Adrenal gland (tissue), 5 donors: ENCODE measurements around the gene USPL1.

ENCODE experiments used
- POLR2A ChIP-seq, 2 donors: fragments of 450-650 bp; IDR thresholded peaks; one replicate each; pipeline ENCODE4 v1.6.1; 2017; ENCODE audit warnings: antibody characterized with exemption in 2 of 2, mild to moderate bottlenecking in 2 of 2, moderate library complexity in 1 of 2
- TF ChIP-seq, protein P1 (sequence below), 6 experiments: fragments of 450-650 bp in 4 of 6; fragments of 200-600 bp in 2 of 6; sonication (generic) in 1 of 6; IDR thresholded peaks; 1 replicate in 5 of 6; 2 replicates in 1 of 6; pipeline versions ENCODE4 v1.5.1 to v1.8.0; 2016 to 2021; ENCODE audit warnings: antibody characterized with exemption in 6 of 6, mild to moderate bottlenecking in 2 of 6, moderate library complexity in 1 of 6
- donor health status: DM: no; HTN: no; CAD: no.

DNA sequence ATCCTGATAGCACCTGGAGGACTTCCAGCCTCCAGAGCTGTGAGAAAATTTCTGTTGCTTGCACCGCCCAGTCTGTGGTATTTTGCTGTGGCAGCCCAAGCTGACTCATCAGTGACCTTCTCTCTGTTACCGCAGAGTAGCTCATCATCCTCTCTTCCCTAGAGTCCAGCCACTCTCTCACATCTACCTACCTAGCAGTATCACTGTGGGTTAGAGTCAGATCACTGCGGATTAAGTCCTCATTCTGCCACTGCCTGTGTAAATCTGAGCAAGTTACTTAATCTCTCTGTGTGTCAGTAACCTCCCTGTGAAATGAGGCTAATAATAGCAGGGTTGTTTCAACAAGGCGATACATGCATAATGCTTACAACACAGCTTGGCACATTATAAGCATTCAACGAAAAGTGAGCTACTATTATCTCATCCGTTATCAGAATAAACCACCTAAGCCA, 40.3 kb upstream of the USPL1 start:
- TF ChIP-seq POLR2A (IDR thresholded peaks at IDR 0.05), result peak in 1 of 2 donors; percentile 31
- TF ChIP-seq, protein P1, sequence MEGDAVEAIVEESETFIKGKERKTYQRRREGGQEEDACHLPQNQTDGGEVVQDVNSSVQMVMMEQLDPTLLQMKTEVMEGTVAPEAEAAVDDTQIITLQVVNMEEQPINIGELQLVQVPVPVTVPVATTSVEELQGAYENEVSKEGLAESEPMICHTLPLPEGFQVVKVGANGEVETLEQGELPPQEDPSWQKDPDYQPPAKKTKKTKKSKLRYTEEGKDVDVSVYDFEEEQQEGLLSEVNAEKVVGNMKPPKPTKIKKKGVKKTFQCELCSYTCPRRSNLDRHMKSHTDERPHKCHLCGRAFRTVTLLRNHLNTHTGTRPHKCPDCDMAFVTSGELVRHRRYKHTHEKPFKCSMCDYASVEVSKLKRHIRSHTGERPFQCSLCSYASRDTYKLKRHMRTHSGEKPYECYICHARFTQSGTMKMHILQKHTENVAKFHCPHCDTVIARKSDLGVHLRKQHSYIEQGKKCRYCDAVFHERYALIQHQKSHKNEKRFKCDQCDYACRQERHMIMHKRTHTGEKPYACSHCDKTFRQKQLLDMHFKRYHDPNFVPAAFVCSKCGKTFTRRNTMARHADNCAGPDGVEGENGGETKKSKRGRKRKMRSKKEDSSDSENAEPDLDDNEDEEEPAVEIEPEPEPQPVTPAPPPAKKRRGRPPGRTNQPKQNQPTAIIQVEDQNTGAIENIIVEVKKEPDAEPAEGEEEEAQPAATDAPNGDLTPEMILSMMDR (IDR thresholded peaks at IDR 0.05), result no peak
